Measurements from ENCODE around the gene R3HCC1L.
"Not testable (repeated sequence)": the region's sequence is repeated elsewhere in the genome, so short reads cannot be mapped to it uniquely, and the experiment has no call there.

Gene R3HCC1L

GRCh38 chr10:98182351-98182915 lies 48.0 kb downstream of the R3HCC1L start:
- DNase-seq, result not testable (repeated sequence)

- DNase-seq, result no peak
Measured at GRCh38 chr10:98186681-98187080, 52.2 kb downstream of the R3HCC1L start.

GRCh38 chr10:98190773-98191172 lies 56.3 kb downstream of the R3HCC1L start:
- DNase-seq, result not testable (repeated sequence)

- no peak for DNase-seq
Measured at GRCh38 chr10:98193037-98193436, 58.6 kb downstream of the R3HCC1L start.

- no peak for DNase-seq
Measured at GRCh38 chr10:98194633-98195032, 60.2 kb downstream of the R3HCC1L start.

GRCh38 chr10:98195120-98195519 lies 60.7 kb downstream of the R3HCC1L start:
- peak; percentile 38 for DNase-seq

GRCh38 chr10:98196985-98197384 lies 62.5 kb downstream of the R3HCC1L start:
- DNase-seq, result no peak

- no peak for DNase-seq
Measured at GRCh38 chr10:98201760-98202159, 67.3 kb downstream of the R3HCC1L start.

GRCh38 chr10:98202378-98202777 lies 67.9 kb downstream of the R3HCC1L start:
- DNase-seq, result no peak

GRCh38 chr10:98205351-98205750 lies 70.9 kb downstream of the R3HCC1L start:
- no peak for DNase-seq

- no peak for DNase-seq
Measured at GRCh38 chr10:98208925-98209324, 74.5 kb downstream of the R3HCC1L start.

GRCh38 chr10:98209441-98209840 lies 75.0 kb downstream of the R3HCC1L start:
- no peak for DNase-seq

GRCh38 chr10:98212196-98212595 lies 77.7 kb downstream of the R3HCC1L start:
- no peak for DNase-seq

- no peak for DNase-seq
Measured at GRCh38 chr10:98213740-98214139, 79.3 kb downstream of the R3HCC1L start.

- no peak for DNase-seq
Measured at GRCh38 chr10:98215373-98215772, 80.9 kb downstream of the R3HCC1L start.

GRCh38 chr10:98217801-98218200 lies 83.3 kb downstream of the R3HCC1L start:
- DNase-seq, result peak; percentile 29

- DNase-seq, result no peak
Measured at GRCh38 chr10:98223874-98224273, 89.4 kb downstream of the R3HCC1L start.

GRCh38 chr10:98224509-98224908 lies 90.1 kb downstream of the R3HCC1L start:
- no peak for DNase-seq

GRCh38 chr10:98224996-98225395 lies 90.5 kb downstream of the R3HCC1L start:
- DNase-seq, result no peak

- DNase-seq, result no peak
Measured at GRCh38 chr10:98226508-98227144, 92.2 kb downstream of the R3HCC1L start.

GRCh38 chr10:98227713-98228112 lies 93.3 kb downstream of the R3HCC1L start:
- DNase-seq, result not testable (repeated sequence)

GRCh38 chr10:98228266-98228665 lies 93.8 kb downstream of the R3HCC1L start:
- DNase-seq, result peak; percentile 34

GRCh38 chr10:98231417-98231816 lies 97.0 kb downstream of the R3HCC1L start:
- no peak for DNase-seq

- DNase-seq, result no peak
Measured at GRCh38 chr10:98235846-98236245, 101.4 kb downstream of the R3HCC1L start.

GRCh38 chr10:98236862-98237261 lies 102.4 kb downstream of the R3HCC1L start:
- DNase-seq, result no peak

All from suppressor macrophage treated with lipopolysaccharide for 4 hours (primary cell).